ENCODE measurements around the gene TTL.

- TF ChIP-seq POLR2A (IDR thresholded peaks at IDR 0.05) (no peak), CTCF (IDR thresholded peaks at IDR 0.05) (no peak)
These were observed 98.1 kb downstream of the TTL start for GRCh38 chr2:112580084-112580483.

All from adrenal gland (tissue), 5 donors.